ENCODE data around the gene GABRB1. TPM values are rescaled to one million over a fixed set of nuclear protein-coding genes. Genes with fewer than 3 reads are reported as not detected.

Gene GABRB1
- total and polyA plus RNA-seq, 2 experiments from 2014 or later = 0.26 to 0.97 TPM

GRCh38 chr4:47373174-47373573 lies 341.8 kb downstream of the GABRB1 start:
- H3K36me3 Mint-ChIP-seq (ENCODE audit: low read depth) = no peaks in the 10 kb centered on the region
- DNase-seq (ENCODE audit: low spot score) (no peak), ATAC-seq (no peak)
- H3K4me1 ChIP-seq (ENCODE audit: insufficient read depth) = no peaks in the 10 kb centered on the region
- H3K4me3 ChIP-seq = no peak overlapping the region
- peaks cover 12% of the 10 kb centered on the region for H3K9me3 Mint-ChIP-seq
- H3K9me2 ChIP-seq (ENCODE audit: insufficient read depth) = peaks cover 2% of the 10 kb centered on the region; the same call in 1 of the 2 replicates
- no peaks in the 10 kb centered on the region for H3K27me3 ChIP-seq (ENCODE audit: insufficient read depth)
- no peaks in the 10 kb centered on the region for H3K36me3 ChIP-seq (ENCODE audit: insufficient read depth)
- no peak overlapping the region for H2AFZ ChIP-seq
- H3K79me2 ChIP-seq (replicated peaks; ENCODE audit: insufficient read depth) = no peaks in the 10 kb centered on the region
- H3F3A ChIP-seq (replicated peaks; ENCODE audit: low read depth) = no peaks in the 10 kb centered on the region
- H3K4me3 Mint-ChIP-seq = no peak overlapping the region
- peaks cover 5% of the 10 kb centered on the region for H3K27me3 Mint-ChIP-seq (ENCODE audit: insufficient read depth, low read depth, poor library complexity)
- H3K27ac Mint-ChIP-seq = no peak overlapping the region
- TF ChIP-seq CREB1 (CRISPR knock-in tag; IDR thresholded peaks at IDR 0.05; ENCODE audit: low read depth) = no peak
- no peak for TF ChIP-seq POLR2AphosphoS5 (IDR thresholded peaks at IDR 0.05; ENCODE audit: low read depth)
- no peak for TF ChIP-seq REST (IDR thresholded peaks at IDR 0.05; ENCODE audit: unreplicated experiment)
- TF ChIP-seq CTCF (conservative IDR thresholded peaks at IDR 0.05; ENCODE audit: low read depth in 2 of 2) = no peak
- TF ChIP-seq EZH2 (IDR thresholded peaks at IDR 0.05; ENCODE audit: low read depth, unreplicated experiment) = no peak
- TF ChIP-seq ZNF331 (CRISPR knock-in tag; IDR thresholded peaks at IDR 0.05; ENCODE audit: low read depth) = no peak
- no peak for TF ChIP-seq NANOG (IDR thresholded peaks at IDR 0.05; ENCODE audit: borderline replicate concordance)
- TF ChIP-seq ZNF114 (CRISPR knock-in tag; IDR thresholded peaks at IDR 0.05) = no peak
- TF ChIP-seq STAT1 (IDR thresholded peaks at IDR 0.05; ENCODE audit: unreplicated experiment) = no peak
- H4K20me1 ChIP-seq (replicated peaks; ENCODE audit: insufficient read depth) = no peaks in the 10 kb centered on the region
- no peak overlapping the region for H3K4me2 ChIP-seq
- H3K4me1 Mint-ChIP-seq = no peaks in the 10 kb centered on the region
- H3K27ac ChIP-seq (ENCODE audit: low read depth) = no peak overlapping the region

GRCh38 chr4:47373709-47374108 lies 342.3 kb downstream of the GABRB1 start:
- Histone ChIP-seq H3K4me2 (no peak overlapping the region), H3K4me3 (no peak overlapping the region), H3K4me1 (ENCODE audit: insufficient read depth) (no peaks in the 10 kb centered on the region), H3F3A (replicated peaks; ENCODE audit: low read depth) (no peaks in the 10 kb centered on the region), H3K9me2 (ENCODE audit: insufficient read depth) (peaks cover 2% of the 10 kb centered on the region; the same call in 1 of the 2 replicates), H3K27ac (ENCODE audit: low read depth) (no peak overlapping the region), H3K36me3 (ENCODE audit: insufficient read depth) (no peaks in the 10 kb centered on the region), H3K27me3 (ENCODE audit: insufficient read depth) (no peaks in the 10 kb centered on the region), H2AFZ (no peak overlapping the region), H3K79me2 (replicated peaks; ENCODE audit: insufficient read depth) (no peaks in the 10 kb centered on the region), H4K20me1 (replicated peaks; ENCODE audit: insufficient read depth) (no peaks in the 10 kb centered on the region)
- Mint-ChIP-seq H3K36me3 (ENCODE audit: low read depth) (no peaks in the 10 kb centered on the region), H3K9me3 (peaks cover 12% of the 10 kb centered on the region), H3K4me1 (no peaks in the 10 kb centered on the region), H3K27ac (no peak overlapping the region), H3K27me3 (ENCODE audit: insufficient read depth, low read depth, poor library complexity) (peaks cover 5% of the 10 kb centered on the region), H3K4me3 (no peak overlapping the region)
- DNase-seq (ENCODE audit: low spot score) (no peak), ATAC-seq (no peak)
- TF ChIP-seq NANOG (IDR thresholded peaks at IDR 0.05; ENCODE audit: borderline replicate concordance) (no peak), CREB1 (CRISPR knock-in tag; IDR thresholded peaks at IDR 0.05; ENCODE audit: low read depth) (no peak), ETS1 (IDR thresholded peaks at IDR 0.05) (no peak), POLR2AphosphoS5 (IDR thresholded peaks at IDR 0.05; ENCODE audit: low read depth) (no peak), STAT1 (IDR thresholded peaks at IDR 0.05; ENCODE audit: unreplicated experiment) (no peak), EZH2 (IDR thresholded peaks at IDR 0.05; ENCODE audit: low read depth, unreplicated experiment) (no peak), ZNF114 (CRISPR knock-in tag; IDR thresholded peaks at IDR 0.05) (no peak)

Measured in GM23338 (cell line).